WTC11 (cell line): ENCODE measurements around the gene HES5.

ENCODE experiments used
- CREM ChIP-seq: sonication (generic); formaldehyde crosslinking; IDR thresholded peaks from 2 replicates; pipeline ENCODE4 v1.8.1; 2022; ENCODE audit warnings: mild to moderate bottlenecking, missing genetic modification reagents, moderate library complexity
- E2F5 ChIP-seq: sonication (generic); formaldehyde crosslinking; IDR thresholded peaks from 2 replicates; pipeline ENCODE4 v1.8.1; 2022; ENCODE audit warnings: mild to moderate bottlenecking, moderate library complexity, missing genetic modification reagents
- FOXP1 ChIP-seq: sonication (generic); formaldehyde crosslinking; IDR thresholded peaks from 2 replicates; pipeline ENCODE4 v1.8.0; 2022; ENCODE audit warnings: missing genetic modification reagents, mild to moderate bottlenecking, moderate library complexity, borderline replicate concordance
- TEAD4 ChIP-seq: sonication (generic); formaldehyde crosslinking; IDR thresholded peaks from 2 replicates; pipeline ENCODE4 v1.8.0; 2022; ENCODE audit warnings: mild to moderate bottlenecking, missing genetic modification reagents
- ZNF671 ChIP-seq: fragments of 250-450 bp; sonication (Bioruptor Pico); IDR thresholded peaks from 2 replicates; pipeline ENCODE4 v1.8.0; 2021; ENCODE audit warnings: mild to moderate bottlenecking
- TF ChIP-seq, protein P1 (sequence below): fragments of 200-600 bp; IDR thresholded peaks from 2 replicates; pipeline ENCODE4 v1.8.0; 2022; ENCODE audit warnings: antibody characterized with exemption
- TF ChIP-seq, protein P2 (sequence below): sonication (generic); formaldehyde crosslinking; conservative IDR thresholded peaks from 2 replicates; pipeline ENCODE4 v1.8.1; 2022; ENCODE audit warnings: mild to moderate bottlenecking, missing genetic modification reagents

DNA sequence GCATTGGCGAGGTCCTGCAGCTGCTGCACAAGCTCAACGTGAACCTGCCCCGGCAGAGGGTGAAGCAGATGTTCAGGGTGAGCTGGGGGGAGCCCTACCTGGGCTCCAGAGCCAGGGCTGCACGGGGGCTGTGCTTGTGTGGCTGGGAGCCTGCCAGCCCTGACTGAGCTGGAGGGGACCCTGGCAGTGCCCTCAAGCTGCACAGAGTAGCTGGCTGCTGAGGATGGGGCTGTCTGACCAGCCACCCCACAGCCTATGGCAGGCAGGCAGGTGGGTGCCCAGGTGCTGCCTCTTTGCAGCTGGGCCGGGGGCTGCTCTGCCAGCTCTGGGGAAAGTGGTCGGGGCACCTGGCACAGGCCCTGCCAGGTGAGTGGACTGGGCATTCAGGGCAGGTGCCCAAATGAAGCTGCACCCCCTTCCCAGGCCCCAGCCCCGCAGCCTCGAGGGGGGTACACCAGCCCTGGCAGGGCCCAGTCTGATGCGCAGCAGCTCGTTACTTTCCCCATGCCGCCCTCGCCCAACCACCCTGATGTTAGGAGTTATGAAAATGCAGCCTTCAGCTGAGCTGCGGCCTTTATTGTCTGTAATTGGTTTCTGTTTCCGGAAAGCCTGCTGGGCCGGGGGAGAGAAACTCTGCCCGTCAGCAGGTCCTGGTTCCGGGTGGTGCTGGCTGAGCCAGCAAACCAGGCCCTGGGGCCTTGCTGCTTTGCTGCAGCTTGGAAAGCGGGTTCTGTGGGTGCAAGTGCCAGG, 49.7 kb downstream of the HES5 start:
- TF ChIP-seq, protein P1, sequence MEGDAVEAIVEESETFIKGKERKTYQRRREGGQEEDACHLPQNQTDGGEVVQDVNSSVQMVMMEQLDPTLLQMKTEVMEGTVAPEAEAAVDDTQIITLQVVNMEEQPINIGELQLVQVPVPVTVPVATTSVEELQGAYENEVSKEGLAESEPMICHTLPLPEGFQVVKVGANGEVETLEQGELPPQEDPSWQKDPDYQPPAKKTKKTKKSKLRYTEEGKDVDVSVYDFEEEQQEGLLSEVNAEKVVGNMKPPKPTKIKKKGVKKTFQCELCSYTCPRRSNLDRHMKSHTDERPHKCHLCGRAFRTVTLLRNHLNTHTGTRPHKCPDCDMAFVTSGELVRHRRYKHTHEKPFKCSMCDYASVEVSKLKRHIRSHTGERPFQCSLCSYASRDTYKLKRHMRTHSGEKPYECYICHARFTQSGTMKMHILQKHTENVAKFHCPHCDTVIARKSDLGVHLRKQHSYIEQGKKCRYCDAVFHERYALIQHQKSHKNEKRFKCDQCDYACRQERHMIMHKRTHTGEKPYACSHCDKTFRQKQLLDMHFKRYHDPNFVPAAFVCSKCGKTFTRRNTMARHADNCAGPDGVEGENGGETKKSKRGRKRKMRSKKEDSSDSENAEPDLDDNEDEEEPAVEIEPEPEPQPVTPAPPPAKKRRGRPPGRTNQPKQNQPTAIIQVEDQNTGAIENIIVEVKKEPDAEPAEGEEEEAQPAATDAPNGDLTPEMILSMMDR = no peak
- TF ChIP-seq E2F5 (CRISPR knock-in tag) (no peak), FOXP1 (CRISPR knock-in tag) (no peak), CREM (no peak), TEAD4 (CRISPR knock-in tag) (no peak), ZNF671 (CRISPR knock-in tag) (no peak)
- TF ChIP-seq, protein P2, sequence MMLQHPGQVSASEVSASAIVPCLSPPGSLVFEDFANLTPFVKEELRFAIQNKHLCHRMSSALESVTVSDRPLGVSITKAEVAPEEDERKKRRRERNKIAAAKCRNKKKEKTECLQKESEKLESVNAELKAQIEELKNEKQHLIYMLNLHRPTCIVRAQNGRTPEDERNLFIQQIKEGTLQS (CRISPR knock-in tag) = no peak
